Neuronal stem cell (in vitro differentiated cells): Measurements from ENCODE around the gene GORAB.

Experiments
- DNase-seq: peaks from one replicate; pipeline ENCODE4 v3.0.0-alpha.2; 2013; ENCODE audit warnings: low spot score
- H2AFZ ChIP-seq: one replicate; pipeline ENCODE4 v1.6.1; 2013; ENCODE audit warnings: mild to moderate bottlenecking, low read length, inconsistent platforms
- H2AK5ac ChIP-seq: 2 replicates; pipeline ENCODE4 v1.6.1; 2013; ENCODE audit warnings: low read depth, mild to moderate bottlenecking, inconsistent platforms, low read length, moderate library complexity, mixed read lengths
- H2BK120ac ChIP-seq: 2 replicates; pipeline ENCODE4 v1.6.1; 2013; ENCODE audit warnings: low read depth, mild to moderate bottlenecking, inconsistent platforms, low read length, moderate library complexity, mixed read lengths
- H2BK12ac ChIP-seq: one replicate; pipeline ENCODE4 v1.6.1; 2013; ENCODE audit warnings: low read length, inconsistent platforms
- H2BK15ac ChIP-seq: 2 replicates; pipeline ENCODE4 v1.6.1; 2013; ENCODE audit warnings: mild to moderate bottlenecking, low read length, inconsistent platforms, mixed read lengths
- H2BK5ac ChIP-seq: one replicate; pipeline ENCODE4 v1.6.1; 2013; ENCODE audit warnings: inconsistent platforms, mild to moderate bottlenecking, low read length, moderate library complexity
- H3K14ac ChIP-seq: one replicate; pipeline ENCODE4 v1.6.1; 2013; ENCODE audit warnings: low read length, inconsistent platforms
- H3K18ac ChIP-seq: 2 replicates; pipeline ENCODE4 v1.6.1; 2013; ENCODE audit warnings: low read length, inconsistent platforms
- H3K23ac ChIP-seq: 2 replicates; pipeline ENCODE4 v1.6.1; 2013; ENCODE audit warnings: low read depth, mild to moderate bottlenecking, mixed read lengths, low read length, inconsistent platforms; ENCODE audit not compliant: poor library complexity
- H3K27ac ChIP-seq: replicated peaks from 3 replicates; pipeline ENCODE4 v1.5.1; 2013; ENCODE audit warnings: low read length, inconsistent platforms
- H3K27me3 ChIP-seq, 3 experiments: 2 replicates each; pipeline ENCODE4 v1.6.1; 2013; ENCODE audit warnings: low read length in 3 of 3, mild to moderate bottlenecking in 2 of 3, inconsistent platforms in 1 of 3, low read depth in 1 of 3, mixed read lengths in 1 of 3, moderate library complexity in 1 of 3; ENCODE audit not compliant: control insufficient read depth in 3 of 3, insufficient read depth in 3 of 3
- H3K36me3 ChIP-seq, 2 donors: replicated peaks in 1 of 2; 2 replicates each; pipeline ENCODE4 v1.6.1; 2013; ENCODE audit warnings: low read length in 2 of 2; ENCODE audit not compliant: control insufficient read depth in 2 of 2, insufficient read depth in 2 of 2
- H3K4ac ChIP-seq: 2 replicates; pipeline ENCODE4 v1.6.1; 2013; ENCODE audit warnings: inconsistent platforms, mild to moderate bottlenecking, low read length, moderate library complexity
- H3K4me1 ChIP-seq, 2 donors: 1 replicate in 1 of 2; 2 replicates in 1 of 2; pipeline ENCODE4 v1.6.1; 2013; ENCODE audit warnings: low read length in 2 of 2, low read depth in 1 of 2; ENCODE audit not compliant: control insufficient read depth in 2 of 2, insufficient read depth in 1 of 2
- H3K4me2 ChIP-seq: one replicate; pipeline ENCODE4 v1.6.1; 2013; ENCODE audit warnings: mild to moderate bottlenecking, low read length, inconsistent platforms; ENCODE audit not compliant: insufficient read depth, poor library complexity, severe bottlenecking
- H3K4me3 ChIP-seq, 2 donors: 2 replicates each; pipeline ENCODE4 v1.5.1; 2013; ENCODE audit warnings: low read length in 2 of 2, mild to moderate bottlenecking in 2 of 2, inconsistent platforms in 1 of 2, moderate library complexity in 1 of 2
- H3K79me1 ChIP-seq: one replicate; pipeline ENCODE4 v1.6.1; 2013; ENCODE audit warnings: low read depth, mild to moderate bottlenecking, inconsistent platforms, low read length, moderate library complexity
- H3K9ac ChIP-seq: one replicate; pipeline ENCODE4 v1.6.1; 2013; ENCODE audit warnings: mild to moderate bottlenecking, low read depth, low read length, inconsistent platforms; ENCODE audit not compliant: poor library complexity
- H3K9me3 ChIP-seq, 2 donors: replicated peaks in 1 of 2; 2 replicates each; pipeline versions ENCODE3 to v1.6.1; 2013; ENCODE audit warnings: low read length in 2 of 2, mild to moderate bottlenecking in 2 of 2, inconsistent platforms in 1 of 2, low read depth in 1 of 2, mixed read lengths in 1 of 2, moderate library complexity in 1 of 2; ENCODE audit not compliant: control insufficient read depth in 2 of 2, insufficient read depth in 1 of 2
- H4K8ac ChIP-seq: one replicate; pipeline ENCODE4 v1.6.1; 2013; ENCODE audit warnings: low read depth, mild to moderate bottlenecking, inconsistent platforms, low read length, moderate library complexity
- H4K91ac ChIP-seq: one replicate; pipeline ENCODE4 v1.6.1; 2013; ENCODE audit warnings: low read length, low read depth, mild to moderate bottlenecking, inconsistent platforms; ENCODE audit not compliant: poor library complexity
- WGBS, 2 donors: extraction: QIAGEN DNeasy Blood & Tissue Kit; methylation state at CpG; one replicate each; pipeline ENCODE4 v1.1.7; 2013; ENCODE audit warnings: missing lambda C conversion rate in 2 of 2, mixed read lengths in 1 of 2; ENCODE audit not compliant: insufficient read length in 2 of 2, insufficient replicate concordance in 1 of 2; ENCODE audit errors: extremely low coverage in 2 of 2; 5-methylcytosine and 5-hydroxymethylcytosine counted together

GORAB gene

GRCh38 chr1:170562646-170563338 lies 30.8 kb downstream of the GORAB start:
- Histone ChIP-seq H3K79me1 (no peaks in the 10 kb centered on the region), H3K14ac (no peak overlapping the region), H3K23ac (no peak overlapping the region), H3K36me3 (no peaks in the 10 kb centered on the region), H4K8ac (no peak overlapping the region), H3K27ac (no peak overlapping the region), H3K18ac (no peak overlapping the region), H3K27me3 (no peaks in the 10 kb centered on the region), H3K9ac (no peak overlapping the region), H2AFZ (peak overlapping the region; percentile 76), H2BK12ac (no peak overlapping the region), H2BK120ac (no peak overlapping the region), H3K4me1 (peaks cover 11 to 14% of the 10 kb centered on the region in 2 donors), H3K4me3 (no peak overlapping the region), H3K9me3 (peaks cover 2 to 17% of the 10 kb centered on the region in 2 donors), H2BK5ac (no peak overlapping the region), H2AK5ac (no peak overlapping the region), H4K91ac (no peak overlapping the region), H3K4me2 (no peak overlapping the region), H3K4ac (no peak overlapping the region), H2BK15ac (no peak overlapping the region)
- WGBS, 2 donors = no CpG with 5 or more reads among the region's 7 CpGs
- DNase-seq = no peak

GRCh38 chr1:170567214-170567613 lies 35.2 kb downstream of the GORAB start:
- Histone ChIP-seq H3K14ac (no peak overlapping the region), H3K4me3 (no peak overlapping the region), H3K18ac (no peak overlapping the region), H3K9ac (no peak overlapping the region), H3K4me2 (no peak overlapping the region), H4K8ac (no peak overlapping the region), H2BK5ac (no peak overlapping the region), H3K4me1 (peaks cover 11 to 14% of the 10 kb centered on the region in 2 donors), H3K27me3 (no peaks in the 10 kb centered on the region), H3K36me3 (no peaks in the 10 kb centered on the region), H3K27ac (no peak overlapping the region), H2BK12ac (no peak overlapping the region), H2BK15ac (no peak overlapping the region), H2BK120ac (no peak overlapping the region), H3K4ac (no peak overlapping the region), H3K23ac (no peak overlapping the region), H2AFZ (no peak overlapping the region), H3K79me1 (no peaks in the 10 kb centered on the region), H4K91ac (no peak overlapping the region), H2AK5ac (no peak overlapping the region), H3K9me3 (no peaks in the 10 kb centered on the region)
- no peak for DNase-seq
- WGBS, 2 donors = no CpG with 5 or more reads among the region's 3 CpGs

GRCh38 chr1:170568197-170568596 lies 36.2 kb downstream of the GORAB start:
- no peak overlapping the region for H4K8ac ChIP-seq
- peaks cover 4 to 7% of the 10 kb centered on the region in 2 donors for H3K4me1 ChIP-seq
- H3K27me3 ChIP-seq = no peaks in the 10 kb centered on the region
- no peak overlapping the region for H2BK15ac ChIP-seq
- H3K4me2 ChIP-seq = no peak overlapping the region
- H3K27ac ChIP-seq = no peak overlapping the region
- no peak overlapping the region for H2BK5ac ChIP-seq
- H3K9ac ChIP-seq = no peak overlapping the region
- H4K91ac ChIP-seq = no peak overlapping the region
- H3K4ac ChIP-seq = no peak overlapping the region
- no peak for DNase-seq
- no peaks in the 10 kb centered on the region for H3K36me3 ChIP-seq
- H3K18ac ChIP-seq = no peak overlapping the region
- no peak overlapping the region for H3K23ac ChIP-seq
- H2AFZ ChIP-seq = no peak overlapping the region
- H2AK5ac ChIP-seq = no peak overlapping the region
- H3K4me3 ChIP-seq = no peak overlapping the region
- no peaks in the 10 kb centered on the region for H3K79me1 ChIP-seq
- H2BK120ac ChIP-seq = no peak overlapping the region
- no peaks in the 10 kb centered on the region for H3K9me3 ChIP-seq
- H3K14ac ChIP-seq = no peak overlapping the region
- no peak overlapping the region for H2BK12ac ChIP-seq

GRCh38 chr1:170576980-170577379 lies 45.0 kb downstream of the GORAB start:
- Histone ChIP-seq H3K4me1 (peaks cover 0 to 2% of the 10 kb centered on the region in 2 donors), H2BK15ac (no peak overlapping the region), H3K4ac (no peak overlapping the region), H3K79me1 (no peaks in the 10 kb centered on the region), H3K9me3 (no peaks in the 10 kb centered on the region), H4K8ac (no peak overlapping the region), H2BK120ac (no peak overlapping the region), H3K27me3 (no peaks in the 10 kb centered on the region), H3K18ac (no peak overlapping the region), H3K27ac (no peak overlapping the region), H2BK5ac (no peak overlapping the region), H4K91ac (no peak overlapping the region), H3K4me2 (no peak overlapping the region), H2AFZ (no peak overlapping the region), H3K14ac (no peak overlapping the region), H3K36me3 (no peaks in the 10 kb centered on the region), H3K9ac (no peak overlapping the region), H2BK12ac (no peak overlapping the region), H2AK5ac (no peak overlapping the region), H3K23ac (no peak overlapping the region), H3K4me3 (no peak overlapping the region)
- WGBS, 2 donors = no CpG with 5 or more reads among the region's 3 CpGs
- no peak for DNase-seq
